Stimulated activated CD4-positive, alpha-beta T cell treated with anti-CD3 and anti-CD28 coated beads, Interleukin-4, amount 100 ng/mL, for 4 hours (primary cell): Measurements from ENCODE around the gene FGA.

Experiments used
- DNase-seq, 2 experiments: peaks; one replicate each; pipeline ENCODE4 v3.0.0-alpha.2; 2020

Gene FGA

DNA sequence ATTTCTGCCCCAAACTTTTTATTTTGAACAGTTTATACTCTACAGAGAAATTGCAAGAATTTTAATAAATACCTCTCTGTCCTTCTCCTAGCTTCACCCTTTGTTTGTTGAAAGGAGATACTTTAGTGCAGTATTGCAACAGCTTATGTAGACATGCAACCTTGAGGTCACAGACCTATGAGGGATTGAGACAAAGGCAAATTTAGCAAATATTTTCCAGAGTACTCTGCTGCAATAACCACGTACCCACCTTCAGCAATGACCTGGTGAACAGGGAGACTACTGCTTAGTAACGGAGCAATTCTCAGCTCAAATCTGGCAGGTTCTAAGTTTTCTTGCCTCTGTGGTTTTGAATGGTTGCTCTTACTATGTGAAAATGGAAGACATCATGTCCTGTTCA is 13.2 kb downstream of the FGA start:
- no peak for DNase-seq

DNA sequence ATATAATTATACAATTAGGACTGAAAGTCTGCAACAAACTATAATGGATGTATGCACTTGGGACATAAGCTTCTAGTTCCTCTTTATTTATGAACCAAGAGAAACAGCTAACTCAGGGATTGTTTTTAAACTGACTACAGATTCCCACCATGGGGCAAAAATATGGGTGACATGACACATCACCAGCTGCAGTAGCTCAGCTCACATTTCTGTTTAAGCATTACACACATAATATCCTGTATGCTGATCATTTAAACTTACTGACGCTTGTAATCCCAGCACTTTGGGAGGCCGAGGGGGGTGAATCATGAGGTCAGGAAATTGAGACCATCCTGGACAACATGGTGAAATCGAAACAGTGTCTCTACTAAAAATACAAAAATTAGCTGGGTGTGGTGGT is 16.2 kb downstream of the FGA start:
- DNase-seq, result no peak

GRCh38 chr4:154573190-154573870 is 17.2 kb downstream of the FGA start:
- no peak for DNase-seq

DNA sequence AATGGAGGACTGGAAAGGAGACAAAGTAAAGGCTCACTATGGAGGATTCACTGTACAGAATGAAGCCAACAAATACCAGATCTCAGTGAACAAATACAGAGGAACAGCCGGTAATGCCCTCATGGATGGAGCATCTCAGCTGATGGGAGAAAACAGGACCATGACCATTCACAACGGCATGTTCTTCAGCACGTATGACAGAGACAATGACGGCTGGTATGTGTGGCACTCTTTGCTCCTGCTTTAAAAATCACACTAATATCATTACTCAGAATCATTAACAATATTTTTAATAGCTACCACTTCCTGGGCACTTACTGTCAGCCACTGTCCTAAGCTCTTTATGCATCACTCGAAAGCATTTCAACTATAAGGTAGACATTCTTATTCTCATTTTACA is 21.0 kb downstream of the FGA start:
- DNase-seq, result no peak

DNA sequence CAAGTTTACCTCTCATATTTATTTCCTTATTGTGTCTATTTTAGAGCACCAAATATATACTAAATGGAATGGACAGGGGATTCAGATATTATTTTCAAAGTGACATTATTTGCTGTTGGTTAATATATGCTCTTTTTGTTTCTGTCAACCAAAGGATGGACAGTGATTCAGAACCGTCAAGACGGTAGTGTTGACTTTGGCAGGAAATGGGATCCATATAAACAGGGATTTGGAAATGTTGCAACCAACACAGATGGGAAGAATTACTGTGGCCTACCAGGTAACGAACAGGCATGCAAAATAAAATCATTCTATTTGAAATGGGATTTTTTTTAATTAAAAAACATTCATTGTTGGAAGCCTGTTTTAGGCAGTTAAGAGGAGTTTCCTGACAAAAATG is 21.5 kb downstream of the FGA start:
- DNase-seq, result no peak

DNA sequence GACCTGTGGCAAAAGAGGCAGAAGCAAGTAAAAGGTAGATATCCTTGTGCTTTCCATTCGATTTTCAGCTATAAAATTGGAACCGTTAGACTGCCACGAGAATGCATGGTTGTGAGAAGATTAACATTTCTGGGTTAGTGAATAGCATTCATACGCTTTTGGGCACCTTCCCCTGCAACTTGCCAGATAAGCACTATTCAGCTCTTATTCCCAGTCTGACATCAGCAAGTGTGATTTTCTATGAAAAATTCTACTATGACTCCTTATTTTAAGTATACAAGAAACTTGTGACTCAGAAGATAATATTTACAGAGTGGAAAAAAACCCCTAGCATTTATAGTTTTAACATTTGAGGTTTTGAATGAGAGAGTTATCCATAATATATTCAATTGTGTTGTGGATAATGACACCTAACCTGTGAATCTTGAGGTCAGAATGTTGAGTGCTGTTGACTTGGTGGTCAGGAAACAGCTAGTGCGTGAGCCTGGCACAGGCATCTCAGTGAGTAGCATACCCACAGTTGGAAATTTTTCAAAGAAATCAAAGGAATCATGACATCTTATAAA is 23.8 kb downstream of the FGA start:
- DNase-seq, result no peak

GRCh38 chr4:154565704-154566103 is 24.8 kb downstream of the FGA start:
- DNase-seq, result no peak

DNA sequence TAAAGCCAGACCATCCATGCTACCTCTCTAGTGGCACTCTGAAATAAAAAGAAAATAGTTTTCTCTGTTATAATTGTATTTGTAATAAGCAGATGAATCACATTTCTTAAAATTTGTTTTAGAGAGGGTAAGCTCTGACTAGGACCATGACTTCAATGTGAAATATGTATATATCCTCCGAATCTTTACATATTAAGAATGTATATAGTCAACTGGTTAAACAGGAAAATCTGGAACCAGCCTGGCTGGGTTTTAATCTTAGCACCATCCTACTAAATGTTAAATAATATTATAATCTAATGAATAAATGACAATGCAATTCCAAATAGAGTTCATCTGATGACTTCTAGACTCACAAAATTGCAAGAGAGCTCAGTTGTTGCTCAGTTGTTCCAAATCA is 26.2 kb downstream of the FGA start:
- no peak for DNase-seq

GRCh38 chr4:154562697-154563254 is 27.8 kb downstream of the FGA start, which contains the start of gene FGB:
Gene FGB (plus strand): TSS chr4:154563011. CDS start chr4:154563019, 8 bp downstream.
- DNase-seq, result no peak

GRCh38 chr4:154560824-154561231 is 29.7 kb downstream of the FGA start:
- DNase-seq, result no peak

DNA sequence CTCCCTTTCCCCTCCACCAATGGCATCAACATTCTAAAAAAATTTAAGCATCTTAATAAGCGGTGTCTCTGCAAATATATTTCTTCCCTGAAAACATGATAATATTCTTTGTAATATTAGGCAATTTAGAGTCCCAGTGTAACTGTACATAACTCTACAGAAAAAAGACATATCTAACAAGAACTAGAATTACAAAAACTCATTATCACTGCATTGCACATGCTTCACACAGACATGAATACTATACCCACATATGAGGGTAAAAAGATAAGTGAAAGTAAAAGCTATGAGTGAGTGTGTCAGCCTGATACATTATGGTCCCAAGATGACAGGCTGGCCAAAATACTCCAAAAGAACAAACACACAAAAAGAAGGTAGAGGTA is 30.1 kb downstream of the FGA start:
- DNase-seq, result no peak

DNA sequence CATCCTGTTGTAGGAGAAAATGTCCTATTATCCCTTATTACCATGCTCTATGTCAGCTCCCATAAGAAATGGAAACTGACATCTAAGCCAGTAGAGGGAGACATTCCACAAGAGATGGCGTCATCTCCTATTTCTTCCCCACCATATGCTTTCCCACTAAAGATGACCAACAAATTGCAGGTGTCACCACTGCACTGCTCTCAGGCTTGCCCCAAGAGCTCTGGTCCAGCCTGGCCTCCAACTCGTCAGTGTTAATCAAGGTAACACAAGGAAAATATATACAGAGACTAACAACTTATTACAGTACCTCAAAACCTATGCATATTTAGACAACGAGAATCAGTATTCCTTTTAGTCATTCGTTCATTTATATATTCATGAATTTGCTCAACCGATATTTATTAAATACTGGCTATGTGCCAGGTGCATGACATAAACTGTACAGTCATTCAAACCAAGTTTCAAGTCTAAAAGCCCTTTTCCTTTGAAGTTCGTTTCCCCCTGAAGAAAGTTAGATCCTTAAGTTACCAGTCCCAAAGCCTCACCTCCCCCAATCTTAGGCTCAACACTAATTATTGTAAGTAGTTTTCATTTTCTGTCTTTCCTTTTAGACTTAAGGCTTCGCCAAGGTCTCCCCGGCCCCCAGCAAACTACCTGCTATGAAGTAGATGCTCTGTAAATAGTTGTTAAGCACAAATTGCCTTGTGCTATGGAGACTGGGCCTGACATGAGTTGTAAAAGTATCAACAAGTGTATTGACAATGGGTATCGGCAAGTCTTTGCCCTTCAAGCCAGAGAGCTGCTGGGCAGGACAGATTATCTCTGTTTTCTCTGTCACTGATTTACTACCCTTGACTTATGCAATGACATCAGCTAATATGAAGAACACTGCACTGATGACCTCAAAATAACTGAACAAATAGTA is 30.8 kb downstream of the FGA start:
- no peak for DNase-seq

- no peak for DNase-seq
Observed at GRCh38 chr4:154559141-154559493, 31.4 kb downstream of the FGA start.

DNA sequence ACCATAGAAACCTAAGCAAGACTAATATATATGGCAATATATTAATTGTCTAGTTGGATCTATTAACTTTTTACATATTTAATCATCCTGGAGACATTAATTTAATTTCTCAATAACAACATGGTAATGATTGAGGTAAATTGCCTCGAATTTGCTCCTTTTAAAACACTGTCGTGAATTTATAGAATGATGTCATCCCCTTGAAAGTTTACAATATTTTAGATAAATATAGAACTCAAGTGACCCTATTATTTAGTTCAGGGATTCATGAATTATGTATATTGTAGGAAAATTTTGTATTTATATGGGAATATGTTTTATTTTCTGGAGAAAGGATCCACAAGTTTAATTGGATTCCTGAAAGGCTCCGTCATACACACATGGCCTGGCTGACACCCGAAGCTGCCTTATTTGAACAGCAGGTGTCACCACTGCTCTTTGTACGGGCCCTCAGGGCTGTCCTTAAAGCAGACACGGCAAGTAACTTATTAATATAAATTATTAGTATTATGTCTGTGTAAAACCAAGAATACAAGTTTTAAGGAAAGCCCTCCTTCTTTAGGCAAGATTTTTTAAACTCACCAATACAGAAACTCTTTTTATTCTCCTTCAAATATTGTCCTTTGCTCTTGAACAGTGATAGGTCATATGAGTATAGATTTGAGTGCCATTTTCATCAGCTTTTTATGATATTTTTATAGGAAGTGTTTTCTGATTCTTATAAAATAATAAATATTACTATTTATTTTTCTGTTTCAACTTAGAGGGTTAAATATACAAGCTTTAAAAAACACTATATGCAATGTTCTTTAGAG is 38.5 kb downstream of the FGA start:
- peak; percentile 59 to 65 for DNase-seq

- peak; percentile 94 to 96 for DNase-seq
Observed at GRCh38 chr4:154549894-154550790, 40.4 kb downstream of the FGA start, which contains the start of gene PLRG1. Gene PLRG1 (minus strand): TSS chr4:154550400. CDS start chr4:154550308, 92 bp downstream.

GRCh38 chr4:154545689-154546088 is 44.9 kb downstream of the FGA start:
- DNase-seq, result no peak

GRCh38 chr4:154542271-154542879 is 48.2 kb downstream of the FGA start:
- DNase-seq, result no peak
